Liver (tissue), 3 donors: Measurements from ENCODE around the gene IRGQ.

Source experiments
- EGR1 ChIP-seq, 2 donors: IDR thresholded peaks; 2 replicates each; pipeline ENCODE4 v1.6.1; 2016 to 2018; ENCODE audit warnings: antibody characterized with exemption in 2 of 2, low read depth in 2 of 2
- GABPA ChIP-seq, 2 donors: IDR thresholded peaks in 1 of 2; conservative IDR thresholded peaks in 1 of 2; 2 replicates each; pipeline ENCODE4 v1.6.1; 2016; ENCODE audit warnings: antibody characterized with exemption in 2 of 2, mild to moderate bottlenecking in 1 of 2, moderate library complexity in 1 of 2
- HNF4A ChIP-seq, 2 donors: conservative IDR thresholded peaks; 2 replicates each; pipeline ENCODE4 v1.6.1; 2016; ENCODE audit warnings: antibody characterized with exemption in 2 of 2, mild to moderate bottlenecking in 2 of 2
- HNF4G ChIP-seq: IDR thresholded peaks from 2 replicates; pipeline ENCODE4 v1.6.1; 2016; ENCODE audit warnings: antibody characterized with exemption
- RAD21 ChIP-seq, 2 donors: IDR thresholded peaks; 2 replicates each; pipeline ENCODE4 v1.6.1; 2016; ENCODE audit warnings: antibody characterized with exemption in 2 of 2, mild to moderate bottlenecking in 2 of 2
- REST ChIP-seq: IDR thresholded peaks from 2 replicates; pipeline ENCODE4 v1.6.1; 2016; ENCODE audit warnings: antibody characterized with exemption, mild to moderate bottlenecking
- RXRA ChIP-seq, 2 donors: IDR thresholded peaks; 2 replicates each; pipeline ENCODE4 v1.6.1; 2017 to 2018; ENCODE audit warnings: antibody characterized with exemption in 2 of 2, mild to moderate bottlenecking in 1 of 2
- TAF1 ChIP-seq: conservative IDR thresholded peaks from 2 replicates; pipeline ENCODE4 v1.6.1; 2016; ENCODE audit warnings: antibody characterized with exemption, mild to moderate bottlenecking
- YY1 ChIP-seq: IDR thresholded peaks from 2 replicates; pipeline ENCODE4 v1.6.1; 2016; ENCODE audit warnings: antibody characterized with exemption, mild to moderate bottlenecking
- TF ChIP-seq, protein P1 (sequence below): IDR thresholded peaks from 2 replicates; pipeline ENCODE4 v1.6.1; 2016; ENCODE audit warnings: antibody characterized with exemption
- TF ChIP-seq, protein P2 (sequence below): fragments of 150-350 bp; IDR thresholded peaks from 2 replicates; pipeline ENCODE4 v1.5.1; 2017; ENCODE audit warnings: improper control_type of control experiment, low read depth, low read length; ENCODE audit not compliant: missing input control
- TF ChIP-seq, protein P3 (sequence below): IDR thresholded peaks from 2 replicates; pipeline ENCODE4 v1.6.1; 2016; ENCODE audit warnings: antibody characterized with exemption
- TF ChIP-seq, protein P4 (sequence below): IDR thresholded peaks from 2 replicates; pipeline ENCODE4 v1.6.1; 2016; ENCODE audit warnings: antibody characterized with exemption
- donor health status: healthy.
- donor health status: healthy.

GRCh38 chr19:43552616-43553015 is 43.3 kb downstream of the IRGQ start:
- TF ChIP-seq, protein P1, sequence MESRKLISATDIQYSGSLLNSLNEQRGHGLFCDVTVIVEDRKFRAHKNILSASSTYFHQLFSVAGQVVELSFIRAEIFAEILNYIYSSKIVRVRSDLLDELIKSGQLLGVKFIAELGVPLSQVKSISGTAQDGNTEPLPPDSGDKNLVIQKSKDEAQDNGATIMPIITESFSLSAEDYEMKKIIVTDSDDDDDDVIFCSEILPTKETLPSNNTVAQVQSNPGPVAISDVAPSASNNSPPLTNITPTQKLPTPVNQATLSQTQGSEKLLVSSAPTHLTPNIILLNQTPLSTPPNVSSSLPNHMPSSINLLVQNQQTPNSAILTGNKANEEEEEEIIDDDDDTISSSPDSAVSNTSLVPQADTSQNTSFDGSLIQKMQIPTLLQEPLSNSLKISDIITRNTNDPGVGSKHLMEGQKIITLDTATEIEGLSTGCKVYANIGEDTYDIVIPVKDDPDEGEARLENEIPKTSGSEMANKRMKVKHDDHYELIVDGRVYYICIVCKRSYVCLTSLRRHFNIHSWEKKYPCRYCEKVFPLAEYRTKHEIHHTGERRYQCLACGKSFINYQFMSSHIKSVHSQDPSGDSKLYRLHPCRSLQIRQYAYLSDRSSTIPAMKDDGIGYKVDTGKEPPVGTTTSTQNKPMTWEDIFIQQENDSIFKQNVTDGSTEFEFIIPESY = no peak
- TF ChIP-seq, protein P2, sequence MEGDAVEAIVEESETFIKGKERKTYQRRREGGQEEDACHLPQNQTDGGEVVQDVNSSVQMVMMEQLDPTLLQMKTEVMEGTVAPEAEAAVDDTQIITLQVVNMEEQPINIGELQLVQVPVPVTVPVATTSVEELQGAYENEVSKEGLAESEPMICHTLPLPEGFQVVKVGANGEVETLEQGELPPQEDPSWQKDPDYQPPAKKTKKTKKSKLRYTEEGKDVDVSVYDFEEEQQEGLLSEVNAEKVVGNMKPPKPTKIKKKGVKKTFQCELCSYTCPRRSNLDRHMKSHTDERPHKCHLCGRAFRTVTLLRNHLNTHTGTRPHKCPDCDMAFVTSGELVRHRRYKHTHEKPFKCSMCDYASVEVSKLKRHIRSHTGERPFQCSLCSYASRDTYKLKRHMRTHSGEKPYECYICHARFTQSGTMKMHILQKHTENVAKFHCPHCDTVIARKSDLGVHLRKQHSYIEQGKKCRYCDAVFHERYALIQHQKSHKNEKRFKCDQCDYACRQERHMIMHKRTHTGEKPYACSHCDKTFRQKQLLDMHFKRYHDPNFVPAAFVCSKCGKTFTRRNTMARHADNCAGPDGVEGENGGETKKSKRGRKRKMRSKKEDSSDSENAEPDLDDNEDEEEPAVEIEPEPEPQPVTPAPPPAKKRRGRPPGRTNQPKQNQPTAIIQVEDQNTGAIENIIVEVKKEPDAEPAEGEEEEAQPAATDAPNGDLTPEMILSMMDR = no peak
- TF ChIP-seq, protein P3, sequence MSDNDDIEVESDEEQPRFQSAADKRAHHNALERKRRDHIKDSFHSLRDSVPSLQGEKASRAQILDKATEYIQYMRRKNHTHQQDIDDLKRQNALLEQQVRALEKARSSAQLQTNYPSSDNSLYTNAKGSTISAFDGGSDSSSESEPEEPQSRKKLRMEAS = no peak
- TF ChIP-seq REST (no peak), YY1 (no peak), RXRA (IDR thresholded peaks at IDR 0.05) (no peak), HNF4A (conservative IDR thresholded peaks at IDR 0.05) (no peak), GABPA (IDR thresholded peaks at IDR 0.05 in 1 of 2, conservative IDR thresholded peaks at IDR 0.05 in 1 of 2) (no peak), RAD21 (IDR thresholded peaks at IDR 0.05) (no peak), TAF1 (no peak), HNF4G (no peak), EGR1 (IDR thresholded peaks at IDR 0.05; ENCODE audit: low read depth in 2 of 2) (no peak)
- TF ChIP-seq, protein P4, sequence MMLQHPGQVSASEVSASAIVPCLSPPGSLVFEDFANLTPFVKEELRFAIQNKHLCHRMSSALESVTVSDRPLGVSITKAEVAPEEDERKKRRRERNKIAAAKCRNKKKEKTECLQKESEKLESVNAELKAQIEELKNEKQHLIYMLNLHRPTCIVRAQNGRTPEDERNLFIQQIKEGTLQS = no peak
